Suprapubic skin (tissue), 4 donors: ENCODE data around the gene CSNK1G1.

Source experiments
- POLR2A ChIP-seq, 2 donors: fragments of 450-650 bp; IDR thresholded peaks; one replicate each; pipeline ENCODE4 v1.6.1; 2017; ENCODE audit warnings: antibody characterized with exemption in 2 of 2, mild to moderate bottlenecking in 2 of 2, moderate library complexity in 2 of 2
- POLR2AphosphoS5 ChIP-seq, 3 donors: sonication (generic); formaldehyde crosslinking; IDR thresholded peaks; one replicate each; pipeline ENCODE4 v1.6.1; 2017; ENCODE audit warnings: antibody characterized with exemption in 3 of 3
- TF ChIP-seq, protein P1 (sequence below), 2 donors: fragments of 200-600 bp in 1 of 2; fragments of 450-650 bp in 1 of 2; sonication (generic) in 1 of 2; IDR thresholded peaks; one replicate each; pipeline ENCODE4 v1.5.1; 2016 to 2019; ENCODE audit warnings: antibody characterized with exemption in 2 of 2, mild to moderate bottlenecking in 1 of 2, moderate library complexity in 1 of 2

DNA sequence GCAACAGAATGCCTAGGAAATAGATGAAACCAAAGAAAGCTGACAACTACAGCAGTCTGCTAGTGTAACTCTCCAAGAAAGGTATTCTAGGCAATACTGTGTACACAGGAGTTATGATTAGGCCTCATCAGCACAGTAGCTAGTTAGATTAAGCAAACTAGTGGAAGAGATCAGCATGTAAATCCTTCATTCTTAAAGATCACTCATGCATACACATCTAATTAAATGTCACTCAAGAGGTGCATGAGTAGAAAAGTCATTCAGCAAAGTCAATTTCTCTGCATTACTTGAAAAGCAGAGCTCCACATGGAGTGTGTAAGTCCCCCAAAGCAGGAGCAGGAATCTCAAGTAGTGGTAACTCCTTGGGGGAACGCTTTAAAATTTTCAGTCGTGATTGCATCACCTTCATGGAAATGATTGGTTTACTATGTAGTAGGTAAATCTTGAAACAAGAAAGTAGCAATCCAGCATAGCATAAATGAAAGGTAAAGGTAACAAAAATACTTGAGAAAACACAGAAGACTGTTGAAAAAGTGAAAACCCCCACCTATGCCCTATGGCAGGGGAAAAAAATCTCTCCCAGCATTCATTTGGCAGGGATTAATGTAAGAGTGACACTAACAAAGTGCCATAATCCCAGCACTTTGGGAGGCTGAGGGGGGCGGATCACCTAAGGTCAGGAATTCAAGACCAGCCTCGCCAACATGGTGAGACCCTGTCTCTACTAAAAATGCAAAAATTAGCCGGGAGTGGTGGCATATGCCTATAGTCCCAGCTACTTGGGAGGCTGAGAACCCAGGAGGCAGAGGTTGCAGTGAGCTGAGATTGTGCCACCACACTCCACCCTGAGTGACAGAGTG lies 163.8 kb downstream of the CSNK1G1 start:
- TF ChIP-seq, protein P1, sequence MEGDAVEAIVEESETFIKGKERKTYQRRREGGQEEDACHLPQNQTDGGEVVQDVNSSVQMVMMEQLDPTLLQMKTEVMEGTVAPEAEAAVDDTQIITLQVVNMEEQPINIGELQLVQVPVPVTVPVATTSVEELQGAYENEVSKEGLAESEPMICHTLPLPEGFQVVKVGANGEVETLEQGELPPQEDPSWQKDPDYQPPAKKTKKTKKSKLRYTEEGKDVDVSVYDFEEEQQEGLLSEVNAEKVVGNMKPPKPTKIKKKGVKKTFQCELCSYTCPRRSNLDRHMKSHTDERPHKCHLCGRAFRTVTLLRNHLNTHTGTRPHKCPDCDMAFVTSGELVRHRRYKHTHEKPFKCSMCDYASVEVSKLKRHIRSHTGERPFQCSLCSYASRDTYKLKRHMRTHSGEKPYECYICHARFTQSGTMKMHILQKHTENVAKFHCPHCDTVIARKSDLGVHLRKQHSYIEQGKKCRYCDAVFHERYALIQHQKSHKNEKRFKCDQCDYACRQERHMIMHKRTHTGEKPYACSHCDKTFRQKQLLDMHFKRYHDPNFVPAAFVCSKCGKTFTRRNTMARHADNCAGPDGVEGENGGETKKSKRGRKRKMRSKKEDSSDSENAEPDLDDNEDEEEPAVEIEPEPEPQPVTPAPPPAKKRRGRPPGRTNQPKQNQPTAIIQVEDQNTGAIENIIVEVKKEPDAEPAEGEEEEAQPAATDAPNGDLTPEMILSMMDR (IDR thresholded peaks at IDR 0.05) = no peak
- TF ChIP-seq POLR2AphosphoS5 (IDR thresholded peaks at IDR 0.05) (no peak), POLR2A (IDR thresholded peaks at IDR 0.05) (no peak)
